ENCODE results near the gene RFC1.
"Not testable (repeated sequence)": the region's sequence is repeated elsewhere in the genome, so short reads cannot be mapped to it uniquely, and the experiment has no call there.

The RFC1 gene, protein sequence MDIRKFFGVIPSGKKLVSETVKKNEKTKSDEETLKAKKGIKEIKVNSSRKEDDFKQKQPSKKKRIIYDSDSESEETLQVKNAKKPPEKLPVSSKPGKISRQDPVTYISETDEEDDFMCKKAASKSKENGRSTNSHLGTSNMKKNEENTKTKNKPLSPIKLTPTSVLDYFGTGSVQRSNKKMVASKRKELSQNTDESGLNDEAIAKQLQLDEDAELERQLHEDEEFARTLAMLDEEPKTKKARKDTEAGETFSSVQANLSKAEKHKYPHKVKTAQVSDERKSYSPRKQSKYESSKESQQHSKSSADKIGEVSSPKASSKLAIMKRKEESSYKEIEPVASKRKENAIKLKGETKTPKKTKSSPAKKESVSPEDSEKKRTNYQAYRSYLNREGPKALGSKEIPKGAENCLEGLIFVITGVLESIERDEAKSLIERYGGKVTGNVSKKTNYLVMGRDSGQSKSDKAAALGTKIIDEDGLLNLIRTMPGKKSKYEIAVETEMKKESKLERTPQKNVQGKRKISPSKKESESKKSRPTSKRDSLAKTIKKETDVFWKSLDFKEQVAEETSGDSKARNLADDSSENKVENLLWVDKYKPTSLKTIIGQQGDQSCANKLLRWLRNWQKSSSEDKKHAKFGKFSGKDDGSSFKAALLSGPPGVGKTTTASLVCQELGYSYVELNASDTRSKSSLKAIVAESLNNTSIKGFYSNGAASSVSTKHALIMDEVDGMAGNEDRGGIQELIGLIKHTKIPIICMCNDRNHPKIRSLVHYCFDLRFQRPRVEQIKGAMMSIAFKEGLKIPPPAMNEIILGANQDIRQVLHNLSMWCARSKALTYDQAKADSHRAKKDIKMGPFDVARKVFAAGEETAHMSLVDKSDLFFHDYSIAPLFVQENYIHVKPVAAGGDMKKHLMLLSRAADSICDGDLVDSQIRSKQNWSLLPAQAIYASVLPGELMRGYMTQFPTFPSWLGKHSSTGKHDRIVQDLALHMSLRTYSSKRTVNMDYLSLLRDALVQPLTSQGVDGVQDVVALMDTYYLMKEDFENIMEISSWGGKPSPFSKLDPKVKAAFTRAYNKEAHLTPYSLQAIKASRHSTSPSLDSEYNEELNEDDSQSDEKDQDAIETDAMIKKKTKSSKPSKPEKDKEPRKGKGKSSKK
- long read RNA-seq, full-length matches to known transcripts, result 31 of 185 reads
- long read RNA-seq, partial matches to known transcripts, result 137 of 185 reads
- long read RNA-seq, other reads (novel, unspliced or antisense), result 17 of 185 reads

DNA sequence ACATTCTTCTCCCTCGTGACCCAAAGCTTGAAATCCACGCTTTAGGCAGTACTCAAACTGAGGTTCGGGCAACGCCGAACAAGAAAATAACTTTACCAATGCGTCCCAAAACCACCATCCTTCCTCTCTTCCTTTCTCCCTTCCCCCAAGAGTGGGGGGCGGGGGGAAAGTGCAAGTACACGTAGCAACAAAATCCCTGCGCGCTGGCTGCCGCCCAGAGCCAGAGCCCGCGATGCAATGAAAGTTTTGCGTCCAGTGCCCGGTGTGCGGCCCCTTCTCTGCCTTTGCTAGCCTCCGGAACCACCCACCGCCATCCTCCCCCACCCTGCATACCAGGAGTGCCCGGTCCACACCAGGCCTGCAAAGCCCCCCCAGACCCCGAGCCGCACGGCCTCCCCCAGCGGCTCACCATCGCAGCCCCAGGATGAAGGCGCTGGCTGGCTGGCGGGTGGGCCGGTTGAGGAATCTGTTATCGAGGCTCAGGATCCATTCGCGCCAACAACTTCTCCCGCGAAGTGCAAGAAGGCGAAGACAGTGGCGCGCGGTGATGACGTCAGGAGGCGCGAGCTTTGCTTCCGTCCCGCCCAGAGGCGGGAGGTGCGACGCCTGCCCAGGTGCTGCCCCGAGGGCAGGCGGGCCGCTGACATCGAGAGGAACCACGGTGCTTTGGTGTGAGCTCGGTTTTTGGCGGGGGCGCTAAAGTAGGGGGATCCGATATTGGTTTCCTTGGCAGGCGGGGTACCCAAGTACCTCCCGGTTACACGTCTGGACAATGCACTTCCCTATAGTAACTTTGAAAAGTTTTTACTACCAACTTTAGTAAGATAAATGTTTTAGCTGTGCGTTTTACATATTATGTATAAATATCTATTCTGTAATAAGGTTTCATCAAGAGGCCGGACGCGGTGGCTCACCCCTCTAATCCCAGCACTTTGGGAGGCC, at the start of gene RFC1:
Gene RFC1, minus strand, starts transcription at position 533 of the 942 bp plus-strand sequence. Its CDS starts 121 bp downstream, at position 412.
- Histone ChIP-seq H3K4me3 (replicated peaks; ENCODE audit: insufficient read depth, low read length) (peak within 1 kb of the TSS; percentile 95), H3K27ac (replicated peaks) (peak within 1 kb of the TSS; percentile 92), H3K27me3 (ENCODE audit: insufficient read depth, poor library complexity, severe bottlenecking) (no peaks in the 10 kb centered on the region)
- DNase-seq (ENCODE audit: low read depth in 1 of 2, low spot score in 1 of 2), result peak; percentile 87 to 90
- TF ChIP-seq REST (IDR thresholded peaks at IDR 0.05; ENCODE audit: insufficient replicate concordance, low read depth) (no peak), SPI1 (IDR thresholded peaks at IDR 0.05; ENCODE audit: borderline replicate concordance, low read depth) (peak; percentile 65), POLR2AphosphoS5 (IDR thresholded peaks at IDR 0.05; ENCODE audit: low read depth) (peak; percentile 87)

GRCh38 chr4:39415678-39416283, 49.6 kb upstream of the RFC1 start:
- H3K27me3 ChIP-seq (ENCODE audit: insufficient read depth, poor library complexity, severe bottlenecking), result no peaks in the 10 kb centered on the region
- H3K27ac ChIP-seq (replicated peaks), result no peak overlapping the region
- DNase-seq (ENCODE audit: low read depth in 1 of 2, low spot score in 1 of 2), result no peak
- H3K4me3 ChIP-seq (replicated peaks; ENCODE audit: insufficient read depth, low read length), result no peak overlapping the region
- no peak for TF ChIP-seq GABPA (IDR thresholded peaks at IDR 0.05; ENCODE audit: low read depth)

- not testable (repeated sequence) for H3K27me3 ChIP-seq (ENCODE audit: insufficient read depth, poor library complexity, severe bottlenecking); H3K4me3 ChIP-seq (replicated peaks; ENCODE audit: insufficient read depth, low read length); DNase-seq (ENCODE audit: low read depth in 1 of 2, low spot score in 1 of 2); H3K27ac ChIP-seq (replicated peaks)
Observed at GRCh38 chr4:39411561-39411960, 45.4 kb upstream of the RFC1 start.

GRCh38 chr4:39410415-39410814, 44.3 kb upstream of the RFC1 start:
- DNase-seq (ENCODE audit: low read depth in 1 of 2, low spot score in 1 of 2), result no peak
- Histone ChIP-seq H3K27me3 (ENCODE audit: insufficient read depth, poor library complexity, severe bottlenecking) (no peaks in the 10 kb centered on the region), H3K27ac (replicated peaks) (no peak overlapping the region), H3K4me3 (replicated peaks; ENCODE audit: insufficient read depth, low read length) (no peak overlapping the region)
- TF ChIP-seq, protein P1, sequence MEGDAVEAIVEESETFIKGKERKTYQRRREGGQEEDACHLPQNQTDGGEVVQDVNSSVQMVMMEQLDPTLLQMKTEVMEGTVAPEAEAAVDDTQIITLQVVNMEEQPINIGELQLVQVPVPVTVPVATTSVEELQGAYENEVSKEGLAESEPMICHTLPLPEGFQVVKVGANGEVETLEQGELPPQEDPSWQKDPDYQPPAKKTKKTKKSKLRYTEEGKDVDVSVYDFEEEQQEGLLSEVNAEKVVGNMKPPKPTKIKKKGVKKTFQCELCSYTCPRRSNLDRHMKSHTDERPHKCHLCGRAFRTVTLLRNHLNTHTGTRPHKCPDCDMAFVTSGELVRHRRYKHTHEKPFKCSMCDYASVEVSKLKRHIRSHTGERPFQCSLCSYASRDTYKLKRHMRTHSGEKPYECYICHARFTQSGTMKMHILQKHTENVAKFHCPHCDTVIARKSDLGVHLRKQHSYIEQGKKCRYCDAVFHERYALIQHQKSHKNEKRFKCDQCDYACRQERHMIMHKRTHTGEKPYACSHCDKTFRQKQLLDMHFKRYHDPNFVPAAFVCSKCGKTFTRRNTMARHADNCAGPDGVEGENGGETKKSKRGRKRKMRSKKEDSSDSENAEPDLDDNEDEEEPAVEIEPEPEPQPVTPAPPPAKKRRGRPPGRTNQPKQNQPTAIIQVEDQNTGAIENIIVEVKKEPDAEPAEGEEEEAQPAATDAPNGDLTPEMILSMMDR (IDR thresholded peaks at IDR 0.05; ENCODE audit: insufficient read depth, low read length), result no peak
- TF ChIP-seq SPI1 (IDR thresholded peaks at IDR 0.05; ENCODE audit: borderline replicate concordance, low read depth), result no peak
- no peak for TF ChIP-seq REST (IDR thresholded peaks at IDR 0.05; ENCODE audit: insufficient replicate concordance, low read depth)
- no peak for TF ChIP-seq GABPA (IDR thresholded peaks at IDR 0.05; ENCODE audit: low read depth)
- no peak for TF ChIP-seq POLR2AphosphoS5 (IDR thresholded peaks at IDR 0.05; ENCODE audit: low read depth)

Data from HL-60 (cell line).